Measurements from ENCODE around the gene ATOSB. TPM values are rescaled to one million over a fixed set of nuclear protein-coding genes. Genes with fewer than 3 reads are reported as not detected.
"Not testable (repeated sequence)": the region's sequence is repeated elsewhere in the genome, so short reads cannot be mapped to it uniquely, and the experiment has no call there.

ATOSB gene
- polyA plus RNA-seq, 1 donor (not counting 4 experiments of a cell fraction or from before 2014, with no cell fraction given) = 32.7 TPM

GRCh38 chr9:35156781-35157180 lies 41.1 kb upstream of the ATOSB start:
- Histone ChIP-seq H3K27ac (ENCODE audit: control insufficient read depth, insufficient read depth, low read length) (no peak overlapping the region), H2AFZ (ENCODE audit: control insufficient read depth, low read length) (no peak overlapping the region), H3K9me1 (ENCODE audit: control insufficient read depth, extremely low read depth, insufficient read depth, low read length) (no peaks in the 10 kb centered on the region), H3K27me3 (ENCODE audit: control insufficient read depth, extremely low read depth, insufficient read depth, low read length) (no peaks in the 10 kb centered on the region), H3K4me2 (ENCODE audit: control insufficient read depth, extremely low read depth, insufficient read depth, low read depth, low read length) (no peak overlapping the region), H3K79me2 (ENCODE audit: control insufficient read depth, insufficient read depth, low read length) (no peaks in the 10 kb centered on the region), H3K36me3 (ENCODE audit: control insufficient read depth in 2 of 2, extremely low read depth in 1 of 2, insufficient read depth in 2 of 2, low read length in 2 of 2) (no peaks in the 10 kb centered on the region), H3K9ac (ENCODE audit: control insufficient read depth, extremely low read depth, insufficient read depth, low read length) (no peak overlapping the region), H3K9me3 (ENCODE audit: control insufficient read depth, low read depth, low read length) (no peaks in the 10 kb centered on the region), H3K4me3 (ENCODE audit: control insufficient read depth in 2 of 3, extremely low read depth in 1 of 3, insufficient read depth in 2 of 3, low read depth in 1 of 3, low read length in 3 of 3) (no peak overlapping the region), H4K20me1 (ENCODE audit: control insufficient read depth, extremely low read depth, insufficient read depth, low read length) (no peaks in the 10 kb centered on the region), H3K4me1 (ENCODE audit: control insufficient read depth, extremely low read depth, insufficient read depth, low read length) (peaks cover 3% of the 10 kb centered on the region)
- DNase-seq (ENCODE audit: low read depth, low spot score) (no peak), FAIRE-seq (no peak)
- no peak for TF ChIP-seq CTCF (optimal IDR thresholded peaks at IDR 0.05 in 1 of 3, IDR thresholded peaks at IDR 0.05 in 1 of 3, conservative IDR thresholded peaks at IDR 0.05 in 1 of 3; ENCODE audit: extremely low read depth in 1 of 3, insufficient read depth in 2 of 3, low read length in 3 of 3)
- no peak for TF ChIP-seq EZH2 (IDR thresholded peaks at IDR 0.05; ENCODE audit: low read length)
- dilution Hi-C loops (cut with MboI; ENCODE audit: extremely low pct_ligation_motif_present, low sequenced_read_pairs) = no loop called here

- dilution Hi-C loops (cut with MboI; ENCODE audit: extremely low pct_ligation_motif_present, low sequenced_read_pairs) = no loop called here
- no peak overlapping the region for H3K4me3 ChIP-seq (ENCODE audit: control insufficient read depth in 2 of 3, extremely low read depth in 1 of 3, insufficient read depth in 2 of 3, low read depth in 1 of 3, low read length in 3 of 3)
- H3K9me3 ChIP-seq (ENCODE audit: control insufficient read depth, low read depth, low read length) = peaks cover 2% of the 10 kb centered on the region
- H3K9ac ChIP-seq (ENCODE audit: control insufficient read depth, extremely low read depth, insufficient read depth, low read length) = no peak overlapping the region
- H2AFZ ChIP-seq (ENCODE audit: control insufficient read depth, low read length) = no peak overlapping the region
- no peak for DNase-seq (ENCODE audit: low read depth, low spot score)
- FAIRE-seq = no peak
- H4K20me1 ChIP-seq (ENCODE audit: control insufficient read depth, extremely low read depth, insufficient read depth, low read length) = no peaks in the 10 kb centered on the region
- no peak overlapping the region for H3K27ac ChIP-seq (ENCODE audit: control insufficient read depth, insufficient read depth, low read length)
- H3K9me1 ChIP-seq (ENCODE audit: control insufficient read depth, extremely low read depth, insufficient read depth, low read length) = no peaks in the 10 kb centered on the region
- H3K79me2 ChIP-seq (ENCODE audit: control insufficient read depth, insufficient read depth, low read length) = no peaks in the 10 kb centered on the region
- no peaks in the 10 kb centered on the region for H3K36me3 ChIP-seq (ENCODE audit: control insufficient read depth in 2 of 2, extremely low read depth in 1 of 2, insufficient read depth in 2 of 2, low read length in 2 of 2)
- no peaks in the 10 kb centered on the region for H3K27me3 ChIP-seq (ENCODE audit: control insufficient read depth, extremely low read depth, insufficient read depth, low read length)
- TF ChIP-seq CTCF (optimal IDR thresholded peaks at IDR 0.05 in 1 of 3, IDR thresholded peaks at IDR 0.05 in 1 of 3, conservative IDR thresholded peaks at IDR 0.05 in 1 of 3; ENCODE audit: extremely low read depth in 1 of 3, insufficient read depth in 2 of 3, low read length in 3 of 3) (no peak), EZH2 (IDR thresholded peaks at IDR 0.05; ENCODE audit: low read length) (no peak)
- no peak overlapping the region for H3K4me2 ChIP-seq (ENCODE audit: control insufficient read depth, extremely low read depth, insufficient read depth, low read depth, low read length)
- no peaks in the 10 kb centered on the region for H3K4me1 ChIP-seq (ENCODE audit: control insufficient read depth, extremely low read depth, insufficient read depth, low read length)
Measured at GRCh38 chr9:35152926-35153325, 37.3 kb upstream of the ATOSB start.

GRCh38 chr9:35147941-35148563 lies 32.4 kb upstream of the ATOSB start:
- H3K9me3 ChIP-seq (ENCODE audit: control insufficient read depth, low read depth, low read length) = not testable (repeated sequence)

More at GRCh38 chr9:35147941-35148563, 32.4 kb upstream of the ATOSB start:
- H3K4me2 ChIP-seq (ENCODE audit: control insufficient read depth, extremely low read depth, insufficient read depth, low read depth, low read length); dilution Hi-C loops (cut with MboI; ENCODE audit: extremely low pct_ligation_motif_present, low sequenced_read_pairs); FAIRE-seq; H3K27ac ChIP-seq (ENCODE audit: control insufficient read depth, insufficient read depth, low read length); H3K4me1 ChIP-seq (ENCODE audit: control insufficient read depth, extremely low read depth, insufficient read depth, low read length); H3K27me3 ChIP-seq (ENCODE audit: control insufficient read depth, extremely low read depth, insufficient read depth, low read length); H3K9ac ChIP-seq (ENCODE audit: control insufficient read depth, extremely low read depth, insufficient read depth, low read length); H3K9me1 ChIP-seq (ENCODE audit: control insufficient read depth, extremely low read depth, insufficient read depth, low read length); H2AFZ ChIP-seq (ENCODE audit: control insufficient read depth, low read length); H3K79me2 ChIP-seq (ENCODE audit: control insufficient read depth, insufficient read depth, low read length); H3K36me3 ChIP-seq (ENCODE audit: control insufficient read depth in 2 of 2, extremely low read depth in 1 of 2, insufficient read depth in 2 of 2, low read length in 2 of 2); H3K4me3 ChIP-seq (ENCODE audit: control insufficient read depth in 2 of 3, extremely low read depth in 1 of 3, insufficient read depth in 2 of 3, low read depth in 1 of 3, low read length in 3 of 3); H4K20me1 ChIP-seq (ENCODE audit: control insufficient read depth, extremely low read depth, insufficient read depth, low read length); DNase-seq (ENCODE audit: low read depth, low spot score): not testable (repeated sequence)

Data from keratinocyte (primary cell).